ENCODE measurements around the gene PLEKHH3. TPM values are rescaled to one million over a fixed set of nuclear protein-coding genes. Genes with fewer than 3 reads are reported as not detected.

The PLEKHH3 gene
- total RNA-seq, 1 experiment from 2014 or later = 66.3 TPM

DNA sequence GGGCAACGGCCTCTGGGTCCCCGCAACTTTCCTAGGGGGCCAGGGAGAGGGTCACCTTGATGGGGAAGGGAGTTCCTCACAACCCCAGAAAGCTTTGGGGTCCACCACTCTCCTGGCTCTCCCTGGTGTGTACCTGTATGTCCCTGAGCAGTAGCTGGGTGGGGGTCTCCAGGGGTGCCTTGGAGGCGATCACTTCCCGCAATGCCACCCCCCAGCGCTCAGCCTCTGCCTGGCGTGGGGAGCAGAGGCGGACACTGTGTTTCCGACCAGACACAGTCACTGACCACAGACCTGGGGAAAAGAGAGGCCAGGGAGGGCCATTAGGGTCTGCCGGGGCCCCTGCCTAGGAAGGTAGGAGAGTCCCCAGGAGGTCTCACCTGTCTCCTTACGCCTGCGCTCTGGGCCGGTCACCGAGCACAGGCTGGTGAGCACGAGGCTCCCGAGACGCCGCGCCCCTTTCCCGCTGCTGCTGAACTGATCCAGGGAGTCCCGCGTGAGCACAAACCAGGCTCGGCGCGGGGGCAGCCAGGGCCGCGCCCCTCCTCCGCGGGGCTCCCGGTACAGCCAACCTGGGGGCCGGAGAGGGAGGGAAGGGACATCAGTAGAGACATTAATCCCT, 3.4 kb downstream of the PLEKHH3 start:
- H3K9ac ChIP-seq (ENCODE audit: low read length) = no peak overlapping the region
- no peaks in the 10 kb centered on the region for H4K20me1 ChIP-seq (ENCODE audit: insufficient read depth)
- TF ChIP-seq, protein P1, sequence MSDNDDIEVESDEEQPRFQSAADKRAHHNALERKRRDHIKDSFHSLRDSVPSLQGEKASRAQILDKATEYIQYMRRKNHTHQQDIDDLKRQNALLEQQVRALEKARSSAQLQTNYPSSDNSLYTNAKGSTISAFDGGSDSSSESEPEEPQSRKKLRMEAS (IDR thresholded peaks at IDR 0.05) = no peak
- TF ChIP-seq CEBPB (IDR thresholded peaks at IDR 0.05; ENCODE audit: low read depth) = no peak
- no peak for TF ChIP-seq POLR2A (IDR thresholded peaks at IDR 0.05; ENCODE audit: borderline replicate concordance, extremely low read depth, insufficient read depth, insufficient read length)
- no peak for TF ChIP-seq EZH2phosphoT487 (IDR thresholded peaks at IDR 0.05; ENCODE audit: borderline replicate concordance)
- no peak for TF ChIP-seq POLR2AphosphoS5 (IDR thresholded peaks at IDR 0.05; ENCODE audit: low read depth, low read length)
- TF ChIP-seq YY1 (IDR thresholded peaks at IDR 0.05; ENCODE audit: extremely low read depth, insufficient replicate concordance, low read depth, low read length) = no peak
- ATAC-seq (no peak), DNase-seq (ENCODE audit: low read depth, low spot score) (no peak)
- no peak overlapping the region for H3K27ac ChIP-seq (ENCODE audit: low read depth, low read length)
- peaks cover 14 to 36% of the 10 kb centered on the region in 2 experiments for H3K4me1 ChIP-seq (ENCODE audit: control insufficient read depth in 1 of 2, insufficient read depth in 2 of 2, low read length in 2 of 2)
- peaks cover 38% of the 10 kb centered on the region for H3K79me2 ChIP-seq (ENCODE audit: insufficient read depth, low read length)
- BruUV-seq (replicated peaks) = no TSS peak
- H2AFZ ChIP-seq (ENCODE audit: low read depth, low read length, poor library complexity, severe bottlenecking) = no peak overlapping the region
- RAD21 ChIA-PET (ENCODE audit: low non-redundant PET in 1 of 2, low total read pairs in 2 of 2, uncharacterized antibody in 2 of 2, unreplicated experiment in 2 of 2) = interaction anchor here in 1 of 2 experiments (0.5 to 1.4 kb wide), 2 partner anchors 67 to 95 kb away, joined by 3 to 4 read pairs; no protein-coding TSS in a partner anchor
- CTCF ChIA-PET = interaction anchor here (0.6 to 1.8 kb wide), 4 partner anchors 10 to 55 kb away, joined by 3 to 9 read pairs (median 4); partner anchors contain the start of gene TUBG2
- no peaks in the 10 kb centered on the region for H3K9me2 ChIP-seq (ENCODE audit: insufficient read depth)
- no peak overlapping the region for H3K4me3 ChIP-seq (replicated peaks in 1 of 2; ENCODE audit: low read depth in 1 of 2, low read length in 2 of 2)
- intact Hi-C loops (cut with micrococcal nuclease) = no loop called here
- no peaks in the 10 kb centered on the region for H3K9me3 ChIP-seq (ENCODE audit: control insufficient read depth in 1 of 2, insufficient read depth in 1 of 2, low read depth in 1 of 2, low read length in 2 of 2)
- POLR2A ChIA-PET = interaction anchor here (1.1 to 2.0 kb wide), 2 partner anchors 64 to 95 kb away, joined by 3 to 4 read pairs; partner anchors contain the start of genes RETREG3 and TUBG1
- H3K27me3 ChIP-seq (ENCODE audit: insufficient read depth, low read length) = no peaks in the 10 kb centered on the region
- H3K36me3 ChIP-seq (ENCODE audit: control insufficient read depth in 1 of 2, insufficient read depth in 2 of 2, low read length in 2 of 2) = peaks cover 21 to 30% of the 10 kb centered on the region in 2 experiments; a peak in 3 of 4 replicates
- H3K4me2 ChIP-seq (ENCODE audit: low read length) = peak overlapping the region; percentile 99; the same call in 1 of the 2 replicates

DNA sequence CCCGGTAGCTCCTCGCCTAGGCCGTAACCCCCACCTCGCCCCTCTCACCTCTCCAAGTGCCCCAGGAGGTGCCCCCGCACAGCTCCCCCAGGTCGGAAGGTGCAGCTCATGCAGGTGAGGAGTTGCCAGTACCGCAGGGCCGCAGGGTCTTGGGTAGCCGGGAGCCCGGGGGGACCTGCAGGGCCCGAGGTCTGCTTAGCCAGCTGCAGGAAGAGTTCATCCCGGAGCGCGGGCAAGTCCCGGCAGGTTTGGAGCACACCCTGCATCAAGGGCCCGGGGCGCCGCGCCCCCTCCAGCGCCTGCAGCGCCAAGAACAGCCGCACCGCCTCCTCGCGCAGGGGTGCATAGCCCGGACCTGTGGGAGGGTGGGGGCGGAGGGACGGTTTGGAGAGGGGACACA, 4.8 kb downstream of the PLEKHH3 start:
- Histone ChIP-seq H3K9me2 (ENCODE audit: insufficient read depth) (no peaks in the 10 kb centered on the region), H4K20me1 (ENCODE audit: insufficient read depth) (no peaks in the 10 kb centered on the region; the same call in 1 of the 2 replicates), H3K9me3 (ENCODE audit: control insufficient read depth in 1 of 2, insufficient read depth in 1 of 2, low read depth in 1 of 2, low read length in 2 of 2) (no peaks in the 10 kb centered on the region), H3K79me2 (ENCODE audit: insufficient read depth, low read length) (peaks cover 38% of the 10 kb centered on the region), H3K36me3 (ENCODE audit: control insufficient read depth in 1 of 2, insufficient read depth in 2 of 2, low read length in 2 of 2) (peaks cover 21 to 34% of the 10 kb centered on the region in 2 experiments; a peak in 3 of 4 replicates), H3K4me2 (ENCODE audit: low read length) (no peak overlapping the region), H3K9ac (ENCODE audit: low read length) (no peak overlapping the region), H3K4me1 (ENCODE audit: control insufficient read depth in 1 of 2, insufficient read depth in 2 of 2, low read length in 2 of 2) (peaks cover 23 to 40% of the 10 kb centered on the region in 2 experiments), H3K27me3 (ENCODE audit: insufficient read depth, low read length) (no peaks in the 10 kb centered on the region), H2AFZ (ENCODE audit: low read depth, low read length, poor library complexity, severe bottlenecking) (no peak overlapping the region), H3K4me3 (replicated peaks in 1 of 2; ENCODE audit: low read depth in 1 of 2, low read length in 2 of 2) (no peak overlapping the region), H3K27ac (ENCODE audit: low read depth, low read length) (no peak overlapping the region)
- POLR2A ChIA-PET = no interaction called here
- intact Hi-C loops (cut with micrococcal nuclease) = no loop called here
- no TSS peak for BruUV-seq (replicated peaks)
- DNase-seq (ENCODE audit: low read depth, low spot score) (no peak), ATAC-seq (no peak)
- CTCF ChIA-PET = interaction anchor here (1.6 kb wide), 1 partner anchor 91 kb away, joined by 3 read pairs; no protein-coding TSS in a partner anchor
- RAD21 ChIA-PET (ENCODE audit: low non-redundant PET in 1 of 2, low total read pairs in 2 of 2, uncharacterized antibody in 2 of 2, unreplicated experiment in 2 of 2) = no interaction called here
- TF ChIP-seq CEBPB (IDR thresholded peaks at IDR 0.05; ENCODE audit: low read depth) (no peak), EZH2phosphoT487 (IDR thresholded peaks at IDR 0.05; ENCODE audit: borderline replicate concordance) (no peak), SRF (IDR thresholded peaks at IDR 0.05; ENCODE audit: low read depth) (no peak), EZH2 (IDR thresholded peaks at IDR 0.05) (no peak), SP1 (IDR thresholded peaks at IDR 0.05; ENCODE audit: low read depth) (no peak), YY1 (IDR thresholded peaks at IDR 0.05; ENCODE audit: extremely low read depth, insufficient replicate concordance, low read depth, low read length) (no peak), ZNF274 (IDR thresholded peaks at IDR 0.05; ENCODE audit: low read depth, low read length) (no peak), POLR2A (IDR thresholded peaks at IDR 0.05; ENCODE audit: borderline replicate concordance, extremely low read depth, insufficient read depth, insufficient read length) (no peak), RAD21 (IDR thresholded peaks at IDR 0.05; ENCODE audit: low read depth) (no peak), SIN3A (IDR thresholded peaks at IDR 0.05; ENCODE audit: low read depth) (no peak), FOSL1 (IDR thresholded peaks at IDR 0.05; ENCODE audit: low read depth) (no peak), CBX3 (IDR thresholded peaks at IDR 0.05; ENCODE audit: low read depth) (no peak), JUND (IDR thresholded peaks at IDR 0.05) (no peak)
- TF ChIP-seq, protein P2, sequence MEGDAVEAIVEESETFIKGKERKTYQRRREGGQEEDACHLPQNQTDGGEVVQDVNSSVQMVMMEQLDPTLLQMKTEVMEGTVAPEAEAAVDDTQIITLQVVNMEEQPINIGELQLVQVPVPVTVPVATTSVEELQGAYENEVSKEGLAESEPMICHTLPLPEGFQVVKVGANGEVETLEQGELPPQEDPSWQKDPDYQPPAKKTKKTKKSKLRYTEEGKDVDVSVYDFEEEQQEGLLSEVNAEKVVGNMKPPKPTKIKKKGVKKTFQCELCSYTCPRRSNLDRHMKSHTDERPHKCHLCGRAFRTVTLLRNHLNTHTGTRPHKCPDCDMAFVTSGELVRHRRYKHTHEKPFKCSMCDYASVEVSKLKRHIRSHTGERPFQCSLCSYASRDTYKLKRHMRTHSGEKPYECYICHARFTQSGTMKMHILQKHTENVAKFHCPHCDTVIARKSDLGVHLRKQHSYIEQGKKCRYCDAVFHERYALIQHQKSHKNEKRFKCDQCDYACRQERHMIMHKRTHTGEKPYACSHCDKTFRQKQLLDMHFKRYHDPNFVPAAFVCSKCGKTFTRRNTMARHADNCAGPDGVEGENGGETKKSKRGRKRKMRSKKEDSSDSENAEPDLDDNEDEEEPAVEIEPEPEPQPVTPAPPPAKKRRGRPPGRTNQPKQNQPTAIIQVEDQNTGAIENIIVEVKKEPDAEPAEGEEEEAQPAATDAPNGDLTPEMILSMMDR (IDR thresholded peaks at IDR 0.05 in 2 of 3, conservative IDR thresholded peaks at IDR 0.05 in 1 of 3; ENCODE audit: borderline replicate concordance in 1 of 3, insufficient read depth in 1 of 3, low read depth in 2 of 3, low read length in 2 of 3) = no peak
- TF ChIP-seq, protein P1 (IDR thresholded peaks at IDR 0.05) = no peak

Data from HCT116 (cell line).